Gastroesophageal sphincter (tissue), 2 donors: ENCODE measurements around the gene RDH11.

Source experiments
- POLR2A ChIP-seq, 2 donors: fragments of 450-650 bp; IDR thresholded peaks; one replicate each; pipeline ENCODE4 v1.6.1; 2017; ENCODE audit warnings: antibody characterized with exemption in 2 of 2, mild to moderate bottlenecking in 2 of 2, moderate library complexity in 1 of 2
- POLR2AphosphoS5 ChIP-seq: sonication (generic); formaldehyde crosslinking; IDR thresholded peaks from one replicate; pipeline ENCODE4 v1.6.1; 2017; ENCODE audit warnings: antibody characterized with exemption

- TF ChIP-seq POLR2A (IDR thresholded peaks at IDR 0.05) = no peak
- no peak for TF ChIP-seq POLR2AphosphoS5
Observed at GRCh38 chr14:67630186-67630585, 65.4 kb downstream of the RDH11 start.
